GM23338 (cell line): ENCODE data around the gene ANAPC2. TPM values are rescaled to one million over a fixed set of nuclear protein-coding genes. Genes with fewer than 3 reads are reported as not detected.

Source experiments
- ATAC-seq: fragments of 200-7000 bp; cut with Tn5 transposase; 3 replicates; pipeline ENCODE4 v1.9.1; 2020
- DNase-seq: peaks from one replicate; pipeline ENCODE4 v3.0.0-alpha.2; 2015; ENCODE audit warnings: low spot score
- H2AFZ ChIP-seq: fragments of 200-600 bp; sonication (generic); 2 replicates; pipeline ENCODE4 v1.8.0; 2016; ENCODE audit warnings: antibody characterized with exemption, mild to moderate bottlenecking, moderate library complexity
- H3F3A ChIP-seq: fragments of 200-600 bp; sonication (generic); replicated peaks from 2 replicates; pipeline ENCODE4 v1.8.0; 2017; ENCODE audit warnings: antibody characterized with exemption, mixed run types, low read depth
- H3K27ac ChIP-seq: fragments of 200-600 bp; sonication (generic); 2 replicates; pipeline ENCODE4 v1.6.1; 2016; ENCODE audit warnings: low read depth
- H3K27me3 ChIP-seq: fragments of 200-600 bp; sonication (generic); 2 replicates; pipeline ENCODE4 v1.8.0; 2016; ENCODE audit warnings: mild to moderate bottlenecking, mixed run types, moderate library complexity; ENCODE audit not compliant: insufficient read depth
- H3K36me3 ChIP-seq: fragments of 200-600 bp; sonication (generic); 2 replicates; pipeline ENCODE4 v1.8.0; 2016; ENCODE audit warnings: mild to moderate bottlenecking; ENCODE audit not compliant: insufficient read depth
- H3K4me1 ChIP-seq: fragments of 200-600 bp; sonication (generic); 2 replicates; pipeline ENCODE4 v1.8.0; 2016; ENCODE audit warnings: mild to moderate bottlenecking, moderate library complexity; ENCODE audit not compliant: insufficient read depth
- H3K4me2 ChIP-seq: fragments of 200-600 bp; sonication (generic); 2 replicates; pipeline ENCODE4 v1.7.1; 2017; ENCODE audit warnings: mixed run types
- H3K4me3 ChIP-seq: fragments of 200-600 bp; sonication (generic); 2 replicates; pipeline ENCODE4 v1.6.1; 2016; ENCODE audit warnings: mixed run types
- H3K79me2 ChIP-seq: fragments of 200-600 bp; sonication (generic); replicated peaks from 2 replicates; pipeline ENCODE4 v1.8.0; 2017; ENCODE audit warnings: mild to moderate bottlenecking; ENCODE audit not compliant: insufficient read depth
- H3K9me2 ChIP-seq: fragments of 200-600 bp; sonication (generic); 2 replicates; pipeline ENCODE4 v1.8.0; 2017; ENCODE audit not compliant: insufficient read depth
- H4K20me1 ChIP-seq: fragments of 200-600 bp; sonication (generic); replicated peaks from 2 replicates; pipeline ENCODE4 v1.8.0; 2017; ENCODE audit warnings: mild to moderate bottlenecking; ENCODE audit not compliant: insufficient read depth
- H3K27ac Mint-ChIP-seq: 2 replicates; pipeline ENCODE4 v1.8.0; 2020; ENCODE audit warnings: inconsistent platforms, mild to moderate bottlenecking, moderate library complexity, mixed read lengths
- H3K27me3 Mint-ChIP-seq: 3 replicates; pipeline ENCODE4 v1.8.0; 2022; ENCODE audit warnings: low read depth, mild to moderate bottlenecking, moderate library complexity, mixed read lengths, inconsistent platforms; ENCODE audit not compliant: insufficient read depth, poor library complexity
- H3K36me3 Mint-ChIP-seq: 3 replicates; pipeline ENCODE4 v1.8.0; 2021; ENCODE audit warnings: low read depth, mild to moderate bottlenecking, inconsistent platforms, moderate library complexity, mixed read lengths
- H3K4me1 Mint-ChIP-seq: 3 replicates; pipeline ENCODE4 v1.8.0; 2020; ENCODE audit warnings: mild to moderate bottlenecking, inconsistent platforms, mixed read lengths
- H3K4me3 Mint-ChIP-seq: 3 replicates; pipeline ENCODE4 v1.8.0; 2021; ENCODE audit warnings: moderate library complexity, mild to moderate bottlenecking, inconsistent platforms, mixed read lengths
- H3K9me3 Mint-ChIP-seq: 3 replicates; pipeline ENCODE4 v1.8.0; 2020; ENCODE audit warnings: moderate library complexity, mild to moderate bottlenecking, inconsistent platforms, mixed read lengths
- CREB1 ChIP-seq: fragments of 250-450 bp; sonication (Bioruptor Pico); IDR thresholded peaks from 2 replicates; pipeline ENCODE4 v1.5.0; 2020; ENCODE audit warnings: low read depth, mild to moderate bottlenecking, moderate library complexity
- EZH2 ChIP-seq: fragments of 200-600 bp; sonication (generic); IDR thresholded peaks from one replicate; pipeline ENCODE4 v1.8.0; 2017; ENCODE audit warnings: antibody characterized with exemption, mild to moderate bottlenecking, low read depth; ENCODE audit not compliant: unreplicated experiment
- JUNB ChIP-seq: IDR thresholded peaks from one replicate; pipeline ENCODE4 v1.6.1; 2016; ENCODE audit warnings: antibody characterized with exemption; ENCODE audit not compliant: unreplicated experiment
- POLR2AphosphoS5 ChIP-seq: IDR thresholded peaks from 2 replicates; pipeline ENCODE4 v1.6.1; 2016; ENCODE audit warnings: antibody characterized with exemption, low read depth
- polyA plus RNA-seq: library from polyadenylated mRNA; unstranded; fragments of >200 nt; fragmentation: Nextera tagmentation; extraction: Ambion mirVana; gene quantifications from 2 replicates; pipeline ENCODE4 v1.2.1, GENCODE V29; 2016
- total RNA-seq: library from RNA; depleted of rRNA; stranded (reverse); fragments of >200 nt; shearing (Covaris generic); gene quantifications from 2 replicates; pipeline ENCODE4 v1.2.3, GENCODE V29; 2014
- TF ChIP-seq, protein P1 (sequence below), 2 experiments: fragments of 200-600 bp in 1 of 2; sonication (generic) in 1 of 2; conservative IDR thresholded peaks; 2 replicates each; pipeline versions ENCODE4 v1.5.1 to v1.6.1; 2016 to 2017; ENCODE audit warnings: antibody characterized with exemption in 2 of 2, low read depth in 2 of 2, mild to moderate bottlenecking in 2 of 2, moderate library complexity in 1 of 2
- TF ChIP-seq, protein P2 (sequence below): IDR thresholded peaks from one replicate; pipeline ENCODE4 v1.6.1; 2018; ENCODE audit warnings: antibody characterized with exemption; ENCODE audit not compliant: unreplicated experiment
- TF ChIP-seq, protein P3 (sequence below): IDR thresholded peaks from 2 replicates; pipeline ENCODE4 v1.6.1; 2016; ENCODE audit warnings: antibody characterized with exemption

ANAPC2 gene
- total and polyA plus RNA-seq, 2 experiments from 2014 or later, result 16.4 to 42.9 TPM

DNA sequence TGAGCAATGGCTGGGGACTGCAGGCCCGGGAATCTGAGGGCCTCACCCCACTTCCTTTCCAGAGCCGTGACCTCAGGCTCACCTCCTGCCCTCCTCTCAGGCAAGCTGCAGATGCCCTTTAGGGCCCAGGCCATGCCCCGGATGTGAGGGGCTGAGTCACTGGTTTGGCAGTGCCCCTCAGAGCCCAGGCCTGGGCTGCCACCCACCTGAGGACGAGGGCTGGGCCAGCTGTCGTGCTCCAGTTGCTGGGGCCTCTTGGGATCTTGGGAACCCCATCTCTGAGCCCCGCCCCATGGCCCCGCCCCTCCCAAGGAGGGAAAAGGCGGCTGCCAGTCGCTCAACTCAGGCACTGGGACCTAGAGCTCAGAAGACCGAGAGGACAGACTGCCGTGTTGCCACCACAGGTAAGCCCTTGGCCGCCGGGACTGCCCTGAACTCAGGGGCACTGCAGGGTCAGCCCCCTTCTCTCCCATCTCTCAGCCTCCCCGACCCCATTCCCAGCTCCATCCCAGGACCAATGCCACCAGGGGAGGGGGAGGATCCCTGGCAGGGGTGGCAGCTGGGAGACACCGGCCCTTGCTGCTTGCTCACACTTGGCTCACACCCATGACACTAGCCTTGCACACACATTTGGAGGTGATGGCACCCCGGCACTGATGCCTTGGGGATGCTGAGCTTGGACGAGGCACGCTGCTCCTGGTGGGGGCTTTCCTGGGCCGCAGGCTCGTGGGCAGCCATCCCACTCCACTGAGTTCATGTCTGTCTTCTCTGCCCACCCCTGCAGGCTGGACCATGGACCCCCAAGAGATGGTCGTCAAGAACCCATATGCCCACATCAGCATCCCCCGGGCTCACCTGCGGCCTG is 36.7 kb upstream of the ANAPC2 start, which contains the start of gene CYSRT1:
CYSRT1 (plus strand) TSS at position 345 of the 865 bp plus-strand sequence; CDS start at position 793, 448 bp downstream.
- DNase-seq, result no peak
- Mint-ChIP-seq H3K4me3 (peak within 1 kb of the TSS; percentile 70), H3K27me3 (peaks cover 3% of the 10 kb centered on the region), H3K4me1 (peaks cover 2% of the 10 kb centered on the region; the same call in 2 of the 3 replicates), H3K36me3 (no peaks in the 10 kb centered on the region), H3K9me3 (no peaks in the 10 kb centered on the region), H3K27ac (no peak within 1 kb of the TSS)
- Histone ChIP-seq H3K4me3 (peak within 1 kb of the TSS; percentile 94), H3K36me3 (no peaks in the 10 kb centered on the region), H3K27ac (no peak within 1 kb of the TSS), H3K27me3 (peaks cover 9% of the 10 kb centered on the region; the same call in 1 of the 2 replicates), H2AFZ (no peak within 1 kb of the TSS), H3K79me2 (no peaks in the 10 kb centered on the region), H3K9me2 (no peaks in the 10 kb centered on the region), H3K4me1 (no peaks in the 10 kb centered on the region; the same call in 1 of the 2 replicates), H3K4me2 (peak within 1 kb of the TSS; percentile 99), H4K20me1 (no peaks in the 10 kb centered on the region), H3F3A (0 out of 2 replicates have a peak, but pooled peaks cover 6% of the 10 kb centered on the region)
- TF ChIP-seq, protein P1, sequence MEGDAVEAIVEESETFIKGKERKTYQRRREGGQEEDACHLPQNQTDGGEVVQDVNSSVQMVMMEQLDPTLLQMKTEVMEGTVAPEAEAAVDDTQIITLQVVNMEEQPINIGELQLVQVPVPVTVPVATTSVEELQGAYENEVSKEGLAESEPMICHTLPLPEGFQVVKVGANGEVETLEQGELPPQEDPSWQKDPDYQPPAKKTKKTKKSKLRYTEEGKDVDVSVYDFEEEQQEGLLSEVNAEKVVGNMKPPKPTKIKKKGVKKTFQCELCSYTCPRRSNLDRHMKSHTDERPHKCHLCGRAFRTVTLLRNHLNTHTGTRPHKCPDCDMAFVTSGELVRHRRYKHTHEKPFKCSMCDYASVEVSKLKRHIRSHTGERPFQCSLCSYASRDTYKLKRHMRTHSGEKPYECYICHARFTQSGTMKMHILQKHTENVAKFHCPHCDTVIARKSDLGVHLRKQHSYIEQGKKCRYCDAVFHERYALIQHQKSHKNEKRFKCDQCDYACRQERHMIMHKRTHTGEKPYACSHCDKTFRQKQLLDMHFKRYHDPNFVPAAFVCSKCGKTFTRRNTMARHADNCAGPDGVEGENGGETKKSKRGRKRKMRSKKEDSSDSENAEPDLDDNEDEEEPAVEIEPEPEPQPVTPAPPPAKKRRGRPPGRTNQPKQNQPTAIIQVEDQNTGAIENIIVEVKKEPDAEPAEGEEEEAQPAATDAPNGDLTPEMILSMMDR (conservative IDR thresholded peaks at IDR 0.05; ENCODE audit: low read depth in 2 of 2), result no peak
- TF ChIP-seq JUNB, result no peak
- TF ChIP-seq, protein P2, sequence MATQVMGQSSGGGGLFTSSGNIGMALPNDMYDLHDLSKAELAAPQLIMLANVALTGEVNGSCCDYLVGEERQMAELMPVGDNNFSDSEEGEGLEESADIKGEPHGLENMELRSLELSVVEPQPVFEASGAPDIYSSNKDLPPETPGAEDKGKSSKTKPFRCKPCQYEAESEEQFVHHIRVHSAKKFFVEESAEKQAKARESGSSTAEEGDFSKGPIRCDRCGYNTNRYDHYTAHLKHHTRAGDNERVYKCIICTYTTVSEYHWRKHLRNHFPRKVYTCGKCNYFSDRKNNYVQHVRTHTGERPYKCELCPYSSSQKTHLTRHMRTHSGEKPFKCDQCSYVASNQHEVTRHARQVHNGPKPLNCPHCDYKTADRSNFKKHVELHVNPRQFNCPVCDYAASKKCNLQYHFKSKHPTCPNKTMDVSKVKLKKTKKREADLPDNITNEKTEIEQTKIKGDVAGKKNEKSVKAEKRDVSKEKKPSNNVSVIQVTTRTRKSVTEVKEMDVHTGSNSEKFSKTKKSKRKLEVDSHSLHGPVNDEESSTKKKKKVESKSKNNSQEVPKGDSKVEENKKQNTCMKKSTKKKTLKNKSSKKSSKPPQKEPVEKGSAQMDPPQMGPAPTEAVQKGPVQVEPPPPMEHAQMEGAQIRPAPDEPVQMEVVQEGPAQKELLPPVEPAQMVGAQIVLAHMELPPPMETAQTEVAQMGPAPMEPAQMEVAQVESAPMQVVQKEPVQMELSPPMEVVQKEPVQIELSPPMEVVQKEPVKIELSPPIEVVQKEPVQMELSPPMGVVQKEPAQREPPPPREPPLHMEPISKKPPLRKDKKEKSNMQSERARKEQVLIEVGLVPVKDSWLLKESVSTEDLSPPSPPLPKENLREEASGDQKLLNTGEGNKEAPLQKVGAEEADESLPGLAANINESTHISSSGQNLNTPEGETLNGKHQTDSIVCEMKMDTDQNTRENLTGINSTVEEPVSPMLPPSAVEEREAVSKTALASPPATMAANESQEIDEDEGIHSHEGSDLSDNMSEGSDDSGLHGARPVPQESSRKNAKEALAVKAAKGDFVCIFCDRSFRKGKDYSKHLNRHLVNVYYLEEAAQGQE, result no peak
- ATAC-seq, result no peak

DNA sequence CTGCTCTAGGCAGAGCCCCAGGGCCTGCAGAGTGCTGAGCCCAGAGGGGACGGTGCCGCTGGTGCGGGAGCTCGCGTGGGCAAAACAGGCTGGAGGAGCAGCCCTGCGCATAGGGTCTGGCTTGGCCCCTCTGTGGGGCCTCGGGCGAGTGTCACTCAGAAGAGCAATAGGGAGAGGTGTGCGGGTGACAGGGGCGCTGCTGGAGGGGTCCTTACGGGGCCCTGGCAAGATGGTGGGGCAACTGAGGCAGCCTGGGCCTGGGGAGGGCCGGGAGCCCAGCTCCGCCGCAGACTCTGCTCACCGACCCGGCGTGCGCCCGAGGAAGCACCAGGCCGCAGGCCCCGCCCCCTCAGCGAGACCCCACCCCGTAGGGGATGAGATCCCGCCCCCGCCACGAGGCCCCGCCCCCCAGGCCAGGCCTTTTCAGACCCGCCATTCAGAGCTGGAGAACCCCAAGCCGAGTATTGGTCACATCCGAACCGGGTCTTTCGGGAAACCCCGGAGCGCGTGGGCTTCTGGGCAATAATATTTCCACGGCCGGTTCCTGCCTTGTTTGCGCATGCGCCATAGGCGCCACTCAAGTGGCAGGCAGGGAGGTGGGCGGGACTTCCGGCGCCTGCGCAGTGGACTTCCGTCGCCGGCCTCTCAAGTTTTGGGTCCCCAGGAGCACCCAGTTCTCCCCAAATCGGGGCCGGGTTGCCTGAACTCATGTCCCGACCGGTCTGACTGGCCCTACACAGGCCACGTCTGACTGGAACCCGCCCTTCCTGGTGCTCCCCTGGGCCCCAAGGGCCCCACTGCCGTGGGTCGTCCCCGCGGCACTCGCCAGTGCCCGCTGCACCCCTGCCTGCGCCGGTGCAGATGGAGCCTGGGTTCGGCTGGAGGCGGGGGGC is 35.0 kb upstream of the ANAPC2 start:
- Mint-ChIP-seq H3K4me1 (peaks cover 4% of the 10 kb centered on the region; the same call in 2 of the 3 replicates), H3K27me3 (peaks cover 3% of the 10 kb centered on the region), H3K9me3 (no peaks in the 10 kb centered on the region), H3K27ac (no peak overlapping the region), H3K4me3 (peak overlapping the region; percentile 70), H3K36me3 (no peaks in the 10 kb centered on the region)
- Histone ChIP-seq H3F3A (0 out of 2 replicates have a peak, but pooled peaks cover 6% of the 10 kb centered on the region), H3K36me3 (no peaks in the 10 kb centered on the region), H4K20me1 (no peaks in the 10 kb centered on the region), H3K27ac (peak overlapping the region; percentile 76; the same call in 1 of the 2 replicates), H3K27me3 (peaks cover 9% of the 10 kb centered on the region; the same call in 1 of the 2 replicates), H3K4me3 (peak overlapping the region; percentile 94), H2AFZ (peak overlapping the region; percentile 83), H3K4me2 (peak overlapping the region; percentile 99), H3K9me2 (no peaks in the 10 kb centered on the region), H3K4me1 (peaks cover 3% of the 10 kb centered on the region; the same call in 1 of the 2 replicates), H3K79me2 (no peaks in the 10 kb centered on the region)
- peak; percentile 53 for ATAC-seq
- DNase-seq, result peak; percentile 98
- peak; percentile 54; the same call in 1 of the 2 replicates for TF ChIP-seq CREB1
- TF ChIP-seq POLR2AphosphoS5, result peak; percentile 54
- no peak for TF ChIP-seq EZH2
- TF ChIP-seq, protein P3, sequence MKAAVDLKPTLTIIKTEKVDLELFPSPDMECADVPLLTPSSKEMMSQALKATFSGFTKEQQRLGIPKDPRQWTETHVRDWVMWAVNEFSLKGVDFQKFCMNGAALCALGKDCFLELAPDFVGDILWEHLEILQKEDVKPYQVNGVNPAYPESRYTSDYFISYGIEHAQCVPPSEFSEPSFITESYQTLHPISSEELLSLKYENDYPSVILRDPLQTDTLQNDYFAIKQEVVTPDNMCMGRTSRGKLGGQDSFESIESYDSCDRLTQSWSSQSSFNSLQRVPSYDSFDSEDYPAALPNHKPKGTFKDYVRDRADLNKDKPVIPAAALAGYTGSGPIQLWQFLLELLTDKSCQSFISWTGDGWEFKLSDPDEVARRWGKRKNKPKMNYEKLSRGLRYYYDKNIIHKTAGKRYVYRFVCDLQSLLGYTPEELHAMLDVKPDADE, result peak; percentile 68
